HG02938 (cell line): ENCODE measurements around the gene ZNF681.
"Not testable (repeated sequence)": the region's sequence is repeated elsewhere in the genome, so short reads cannot be mapped to it uniquely, and the experiment has no call there.

ENCODE experiments used
- ATAC-seq: cut with Tn5 transposase; IDR thresholded peaks from one replicate; pipeline ENCODE4 v1.9.1; 2021; ENCODE audit warnings: mild to moderate bottlenecking, moderate library complexity; ENCODE audit not compliant: unreplicated experiment

Gene ZNF681

DNA sequence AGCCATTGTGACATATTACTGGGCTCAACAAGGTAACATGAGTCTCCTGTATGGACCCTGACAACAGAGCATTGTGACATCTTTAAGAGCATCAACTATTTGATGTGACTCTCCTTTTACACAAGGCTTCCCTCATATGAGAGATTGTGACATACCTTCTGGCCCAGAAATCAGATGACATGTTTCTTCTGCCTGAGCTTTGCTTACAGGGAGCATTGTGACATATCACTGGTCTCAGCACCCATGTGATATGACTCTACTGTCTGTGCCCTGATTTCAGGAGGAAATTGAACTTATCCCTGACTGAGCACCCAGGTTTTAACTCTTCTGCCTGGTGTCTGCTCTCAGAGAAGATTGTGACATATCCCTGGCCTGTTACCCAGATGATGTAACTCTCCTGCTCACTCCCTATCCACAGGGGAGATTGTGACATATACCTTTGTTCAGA lies 15.9 kb upstream of the ZNF681 start:
- ATAC-seq, result no peak

DNA sequence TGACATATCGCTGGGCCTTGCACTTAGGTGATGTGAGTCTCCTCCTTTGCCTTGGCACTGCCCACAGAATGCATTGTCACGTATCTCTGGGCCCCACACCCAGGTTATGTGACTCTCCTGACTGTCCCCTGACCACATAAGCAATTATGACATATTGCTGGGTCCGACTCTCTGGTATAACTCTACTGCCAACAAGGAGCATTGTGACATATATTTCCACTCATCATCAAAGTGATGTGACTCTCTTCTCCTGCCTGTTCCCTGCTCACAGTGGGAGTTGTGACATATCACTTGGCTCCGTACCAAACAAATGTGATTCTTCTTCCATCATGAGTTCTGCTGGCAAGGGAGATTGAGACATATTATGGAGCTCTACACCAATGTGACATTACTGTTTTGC lies 15.4 kb upstream of the ZNF681 start:
- ATAC-seq, result no peak

GRCh38 chr19:23772675-23773063 lies 14.0 kb upstream of the ZNF681 start:
- no peak for ATAC-seq

GRCh38 chr19:23771761-23772674 lies 13.3 kb upstream of the ZNF681 start:
- ATAC-seq, result no peak

DNA sequence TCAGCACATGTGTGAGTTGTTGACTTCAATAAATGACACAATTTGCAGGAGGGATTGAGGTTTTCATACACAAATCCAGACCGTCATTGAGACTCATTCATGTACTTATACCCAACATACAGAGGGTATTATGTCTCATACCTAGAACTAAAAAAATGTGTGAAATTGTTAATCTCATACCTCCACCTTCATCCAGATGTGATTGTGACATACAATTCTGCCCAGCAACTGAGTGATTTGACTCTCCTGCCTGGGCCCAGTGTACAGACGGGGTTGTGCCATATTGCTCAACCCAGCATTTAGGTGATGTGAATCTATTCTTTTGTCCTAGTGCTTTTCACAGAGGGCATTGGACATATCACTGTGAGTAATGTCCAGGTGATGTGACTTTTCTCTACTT lies 12.6 kb upstream of the ZNF681 start:
- ATAC-seq, result no peak

GRCh38 chr19:23770672-23771250 lies 12.1 kb upstream of the ZNF681 start:
- no peak for ATAC-seq

DNA sequence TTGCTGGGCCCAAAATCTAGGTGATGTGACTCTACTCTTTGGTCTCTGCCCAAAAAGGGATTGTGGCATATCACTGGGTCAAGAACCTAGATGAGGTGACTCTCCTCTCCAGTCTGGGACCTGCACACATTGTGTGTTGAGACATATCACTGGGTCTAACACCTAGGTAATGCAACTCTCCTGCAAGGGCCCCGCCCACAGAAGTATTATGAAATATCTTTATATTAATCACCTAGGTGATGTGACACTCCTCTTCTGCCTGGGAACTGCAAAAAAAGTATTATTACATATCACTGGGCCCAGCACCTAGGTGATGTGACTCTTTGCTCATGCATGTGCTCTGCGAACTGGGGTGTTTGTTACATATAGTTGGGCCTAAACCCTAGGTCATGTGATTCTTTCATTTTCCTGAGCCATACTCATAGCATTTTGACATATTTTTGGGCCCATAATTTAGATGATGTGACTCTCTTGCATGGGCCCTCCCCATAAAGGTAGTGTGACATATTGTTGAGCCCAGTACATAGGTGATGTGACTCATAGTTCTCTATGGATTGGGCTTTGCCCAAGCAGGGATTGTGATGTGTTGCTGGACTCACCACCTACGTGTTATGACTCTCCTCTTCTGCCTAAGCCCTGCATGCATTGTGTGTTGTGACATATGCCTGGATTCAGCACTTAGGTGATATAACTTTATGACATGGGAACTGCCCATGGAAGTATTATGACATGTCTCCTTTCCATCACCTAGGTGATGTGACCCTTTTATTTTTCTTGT lies 11.2 kb upstream of the ZNF681 start:
- ATAC-seq, result no peak

- no peak for ATAC-seq
Measured at GRCh38 chr19:23766951-23767350, 8.3 kb upstream of the ZNF681 start.

DNA sequence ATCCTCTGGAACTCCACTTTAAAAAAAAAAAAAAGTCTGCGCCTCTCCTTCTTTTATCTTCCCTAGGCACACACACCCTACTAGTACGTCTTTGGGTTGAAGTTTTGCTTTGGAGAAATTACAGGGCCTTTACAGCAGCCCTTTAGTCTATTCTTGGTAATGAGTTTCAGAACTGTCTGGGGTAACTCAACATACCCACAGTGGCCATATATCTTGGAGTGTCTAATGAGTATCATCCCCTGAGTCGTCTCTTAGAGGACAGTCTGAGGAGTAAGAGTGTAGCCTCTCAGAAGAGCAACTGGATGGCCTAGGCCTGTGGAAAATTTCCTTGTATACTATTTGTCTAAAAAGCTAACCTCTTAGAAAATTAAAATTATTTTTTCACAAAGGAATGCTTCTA lies 6.1 kb upstream of the ZNF681 start:
- no peak for ATAC-seq

DNA sequence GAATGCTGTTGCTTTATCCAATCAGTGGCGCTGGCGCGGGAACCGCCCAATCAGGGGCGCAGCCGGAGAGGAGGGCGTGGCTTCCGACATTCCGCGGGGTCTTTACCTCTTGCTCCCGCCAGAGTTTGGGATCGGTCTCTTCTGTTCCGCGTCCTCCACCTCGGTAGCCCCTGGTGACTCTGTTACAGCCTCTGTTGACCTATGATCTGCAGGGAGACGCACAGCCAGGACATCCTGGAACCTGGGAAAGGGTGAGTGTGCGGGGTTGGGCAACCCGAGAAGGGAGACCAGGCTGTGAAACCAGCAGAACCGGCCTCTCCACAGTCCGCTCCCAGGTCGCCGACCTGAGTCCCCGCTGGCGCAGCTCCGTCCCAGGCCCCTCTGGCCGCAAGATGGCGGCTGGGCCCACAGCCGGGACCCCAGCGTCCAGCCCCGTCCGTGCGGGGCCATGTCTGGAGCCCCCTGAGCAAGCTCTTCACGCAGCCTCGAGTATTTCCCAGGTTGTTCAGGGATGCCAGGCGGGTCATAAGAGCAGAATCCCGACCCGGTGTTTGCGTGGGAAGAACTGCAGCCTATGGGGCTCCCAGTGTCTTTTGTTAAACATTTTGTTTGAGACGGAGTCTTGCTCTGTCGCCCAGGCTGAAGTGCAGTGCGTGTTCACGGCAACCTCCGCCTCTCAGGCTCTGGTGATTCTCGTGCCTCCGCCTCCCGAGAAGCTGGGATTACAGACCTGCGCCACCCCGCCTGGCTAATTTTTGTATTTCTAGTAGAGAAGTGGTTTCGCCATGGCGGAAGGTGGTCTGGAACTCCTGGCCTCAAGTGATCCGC lies 4.4 kb upstream of the ZNF681 start:
- no peak for ATAC-seq

GRCh38 chr19:23762548-23762883 lies 3.8 kb upstream of the ZNF681 start:
- no peak for ATAC-seq

DNA sequence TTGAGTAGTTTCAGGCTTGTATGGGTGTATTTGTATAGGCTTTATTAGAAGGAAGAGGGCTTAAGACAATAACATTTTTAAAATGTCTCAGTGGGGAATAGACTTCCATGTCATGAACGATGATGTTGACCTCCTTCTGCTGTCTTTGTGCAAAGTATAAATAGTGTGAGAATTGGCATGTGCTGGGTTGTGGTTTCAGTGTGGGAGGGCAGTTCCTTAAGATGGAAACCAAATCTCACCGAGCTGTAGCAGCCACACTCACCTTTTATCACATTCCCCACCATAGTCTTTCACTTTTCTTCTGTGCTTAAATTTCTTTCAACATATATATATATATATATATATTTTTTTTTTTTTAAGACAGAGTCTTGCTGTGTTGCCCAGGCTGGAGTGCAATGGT lies 1.6 kb upstream of the ZNF681 start:
- ATAC-seq, result not testable (repeated sequence)

DNA sequence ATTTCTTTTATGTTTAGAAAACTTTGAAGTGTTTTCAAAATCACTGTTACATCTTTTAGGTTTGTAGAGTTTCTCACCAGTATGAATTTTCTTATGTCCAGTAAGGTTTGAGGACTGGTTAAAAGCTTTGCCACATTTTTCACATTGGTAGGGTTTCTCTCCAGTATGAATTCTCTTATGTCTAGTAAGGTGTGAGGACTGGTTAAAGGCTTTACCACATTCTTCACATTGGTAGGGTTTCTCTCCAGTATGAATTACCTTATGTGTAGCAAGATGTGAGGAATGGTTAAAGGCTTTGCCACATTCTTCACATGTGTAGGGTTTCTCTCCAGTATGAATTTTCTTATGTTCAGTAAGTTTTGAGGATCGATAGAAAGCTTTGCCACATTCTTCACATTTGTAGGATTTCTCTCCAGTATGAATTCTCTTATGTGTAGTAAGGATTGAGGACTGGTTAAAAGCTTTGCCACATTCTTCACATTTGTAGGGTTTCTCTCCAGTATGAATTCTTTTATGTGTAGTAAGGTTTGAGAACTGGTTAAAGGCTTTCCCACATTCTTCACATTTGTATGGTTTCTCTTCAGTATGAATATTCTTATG lies 15.0 kb downstream of the ZNF681 start:
- ATAC-seq, result not testable (repeated sequence)

DNA sequence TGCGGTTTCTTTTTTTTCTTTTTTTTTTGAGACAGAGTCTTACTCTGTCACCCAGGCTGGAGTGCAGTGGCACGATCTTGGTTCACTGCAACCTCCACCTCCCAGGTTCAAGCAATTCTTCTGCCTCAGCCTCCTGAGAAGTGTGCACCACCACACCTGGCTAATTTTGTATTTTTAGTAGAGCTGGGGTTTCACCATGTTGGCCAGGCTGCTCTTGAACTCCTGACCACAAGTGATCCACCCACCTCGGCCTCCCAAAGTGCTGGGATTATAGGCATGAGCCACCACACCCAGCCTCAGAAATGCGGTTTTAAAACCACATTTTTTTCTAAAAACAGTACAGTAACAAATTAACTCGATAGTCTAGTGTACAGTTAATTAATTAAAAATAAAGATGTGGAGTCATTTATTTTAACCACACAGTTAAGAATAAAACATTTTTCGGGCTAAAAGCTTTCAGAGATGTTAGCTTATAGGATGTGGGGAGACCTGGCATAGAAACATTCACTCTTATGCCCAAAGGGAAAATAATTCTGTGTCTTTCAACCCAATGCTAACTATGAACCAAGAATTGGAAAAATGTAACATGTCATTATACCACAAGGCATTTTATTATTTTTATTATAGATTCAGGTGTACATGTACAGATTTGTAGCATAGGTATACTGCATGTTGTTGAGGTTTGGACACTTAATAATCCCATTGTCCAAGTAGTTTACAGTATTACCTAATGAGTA lies 27.8 kb downstream of the ZNF681 start:
- ATAC-seq, result not testable (repeated sequence)

- not testable (repeated sequence) for ATAC-seq
Measured at GRCh38 chr19:23724161-23724560, 34.5 kb downstream of the ZNF681 start.

- ATAC-seq, result no peak
Measured at GRCh38 chr19:23718802-23719201, 39.9 kb downstream of the ZNF681 start.

DNA sequence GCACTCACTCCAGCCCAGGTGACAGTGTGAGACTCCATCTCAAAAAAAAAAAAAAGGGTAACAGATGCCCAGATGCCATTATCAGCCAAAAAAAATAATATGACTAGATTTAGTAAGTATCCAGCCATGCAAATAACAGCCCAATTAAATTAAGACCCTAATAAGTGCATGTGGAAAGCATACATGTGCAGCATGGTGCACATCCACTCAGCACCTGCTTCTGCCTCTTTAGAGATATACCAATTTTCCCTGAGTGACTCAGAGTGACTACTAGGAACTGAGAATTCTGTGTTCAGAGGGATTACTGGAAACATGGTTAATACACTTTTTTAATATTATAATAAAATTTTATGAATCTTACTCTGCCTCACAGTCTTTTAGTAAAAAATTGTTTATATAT lies 41.9 kb downstream of the ZNF681 start:
- ATAC-seq, result no peak

DNA sequence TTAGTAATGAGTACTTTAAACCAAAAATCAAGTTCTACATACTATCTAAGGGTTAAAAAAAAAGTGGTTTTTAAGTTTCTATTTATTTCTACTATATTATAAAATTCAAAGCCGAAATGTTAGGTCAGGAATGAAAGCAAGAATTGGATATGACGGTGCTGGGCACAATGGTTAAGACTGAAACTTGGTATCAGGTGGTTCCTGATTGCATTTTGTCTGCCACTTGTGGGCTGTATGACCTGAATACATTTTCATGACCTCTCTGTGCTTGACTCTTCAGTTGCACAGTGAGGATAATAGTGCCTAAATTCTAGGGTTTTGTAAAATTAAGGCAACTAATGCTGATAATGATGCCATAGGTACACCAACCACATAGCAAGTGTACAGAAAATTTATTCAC lies 49.3 kb downstream of the ZNF681 start:
- no peak for ATAC-seq

- no peak for ATAC-seq
Measured at GRCh38 chr19:23706657-23707056, 52.0 kb downstream of the ZNF681 start.

DNA sequence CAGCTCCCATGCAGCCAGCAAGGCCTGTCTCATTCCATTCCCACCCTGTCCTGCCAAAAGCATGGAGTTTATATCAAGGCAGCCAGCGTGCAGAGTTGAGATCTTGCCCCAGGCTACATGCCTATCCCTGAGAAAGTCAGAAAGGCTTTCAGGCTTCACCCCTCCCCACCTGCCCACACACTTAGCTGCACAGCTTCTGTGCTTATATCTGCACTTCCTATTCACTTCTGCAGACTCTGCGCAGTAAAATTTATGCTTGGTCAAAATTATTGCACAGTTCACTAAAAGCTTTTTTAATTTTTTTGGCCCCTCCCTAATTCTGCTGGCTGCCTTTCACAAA lies 59.2 kb downstream of the ZNF681 start:
- ATAC-seq, result no peak
